Ureter (tissue), 1 donor: ENCODE data around the gene GSTT2. TPM values are rescaled to one million over a fixed set of nuclear protein-coding genes. Genes with fewer than 3 reads are reported as not detected.
"Not testable (repeated sequence)": the region's sequence is repeated elsewhere in the genome, so short reads cannot be mapped to it uniquely, and the experiment has no call there.

ENCODE experiments used
- DNase-seq: peaks from one replicate; pipeline ENCODE4 v3.0.0-alpha.2; 2020; ENCODE audit warnings: low spot score
- total RNA-seq: library from RNA; stranded (reverse); gene quantifications from one replicate; pipeline ENCODE4 v1.2.4, GENCODE V29; 2023
- donor health status: DM: yes; HTN: yes; CAD: no.

GSTT2 gene
- total RNA-seq, 1 donor from 2014 or later, result 7.8 TPM

DNA sequence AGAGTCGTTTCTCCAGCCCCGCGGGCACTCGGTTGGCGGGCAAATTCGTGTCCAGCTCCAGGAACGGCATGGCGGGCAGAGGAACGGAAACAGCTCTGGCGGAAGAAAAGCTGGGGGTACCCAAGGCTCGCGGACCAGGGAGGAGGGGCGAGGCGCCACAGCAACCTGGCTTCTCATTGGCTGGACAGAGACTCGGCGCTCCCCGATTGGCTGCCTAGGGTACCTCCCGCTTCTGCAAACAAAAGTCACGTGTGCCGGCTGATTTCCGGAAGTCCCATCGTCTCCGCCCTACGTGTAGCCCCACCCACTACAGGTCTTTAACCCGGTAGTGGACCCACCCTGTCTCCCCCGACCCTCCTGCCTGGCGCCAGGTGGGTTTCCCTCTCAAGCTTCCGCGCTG, 5.6 kb upstream of the GSTT2 start, which contains the start of gene DDT:
TSS of gene DDT (minus strand) at position 97 of the 400 bp plus-strand sequence. CDS start at position 70, 27 bp downstream.
- not testable (repeated sequence) for DNase-seq

- not testable (repeated sequence) for DNase-seq
These were observed 5.0 kb upstream of the GSTT2 start for GRCh38 chr22:23974836-23975352.

DNA sequence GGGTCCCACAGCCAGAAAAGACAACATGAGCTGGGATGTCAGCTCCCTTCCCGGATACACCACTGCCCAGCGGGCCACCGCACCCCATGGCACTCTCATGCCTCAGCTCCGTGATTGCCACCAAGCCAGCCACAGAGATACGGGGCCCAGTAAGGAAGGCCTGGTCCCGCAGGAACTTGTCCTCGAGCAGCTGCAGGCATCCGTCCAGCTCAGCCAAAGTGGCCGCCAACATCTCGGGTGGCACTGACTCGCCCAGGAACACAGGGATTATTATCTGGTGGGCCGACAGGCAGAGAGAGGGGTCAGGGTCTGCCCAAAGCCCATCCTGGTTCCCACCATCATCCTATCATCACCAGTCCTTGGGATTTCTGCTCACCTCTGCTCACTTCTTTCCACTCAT, 2.6 kb upstream of the GSTT2 start:
- DNase-seq, result not testable (repeated sequence)

DNA sequence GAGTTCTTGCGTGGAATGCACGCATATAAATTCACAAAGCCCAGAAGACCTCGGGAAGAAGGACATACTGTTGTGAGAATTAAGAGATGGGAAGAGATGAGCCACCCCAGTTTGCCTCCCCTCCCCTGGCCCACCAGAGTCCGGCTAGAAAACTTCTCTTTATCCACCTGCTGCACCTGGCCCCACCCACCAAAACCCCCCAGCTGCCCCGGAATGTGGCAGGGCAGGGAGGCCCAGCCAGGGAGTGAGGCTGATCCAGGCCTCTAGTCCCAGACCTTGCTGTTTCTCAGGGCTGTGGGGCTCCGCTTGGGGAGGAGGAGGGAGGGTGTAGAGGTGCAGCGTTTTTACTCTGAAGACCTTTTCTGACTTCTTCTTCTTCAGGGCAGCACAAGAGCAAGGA, 633 bp downstream of the GSTT2 start:
- DNase-seq, result not testable (repeated sequence)

DNA sequence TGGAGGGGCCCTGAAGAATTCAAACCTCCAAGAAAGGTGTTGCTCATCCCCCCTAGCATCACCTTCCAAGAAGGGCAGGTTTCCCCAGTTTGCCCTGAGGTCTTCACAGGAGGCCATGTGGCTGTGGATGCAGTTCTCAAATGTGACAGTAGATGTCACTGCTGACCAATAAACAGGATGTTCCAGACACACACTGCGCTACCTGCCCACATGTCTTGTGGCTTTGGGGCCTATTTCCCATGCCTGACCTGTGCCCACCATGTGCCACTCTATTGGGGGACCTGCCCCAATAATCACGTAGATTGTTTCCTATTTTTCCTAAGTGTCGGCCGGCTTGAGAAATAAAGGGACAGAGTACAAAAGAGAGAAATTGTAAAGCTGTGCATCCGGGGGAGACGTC, 4.5 kb downstream of the GSTT2 start:
- DNase-seq, result peak; percentile 80

GRCh38 chr22:23986089-23986488, 6.2 kb downstream of the GSTT2 start:
- DNase-seq, result not testable (repeated sequence)

DNA sequence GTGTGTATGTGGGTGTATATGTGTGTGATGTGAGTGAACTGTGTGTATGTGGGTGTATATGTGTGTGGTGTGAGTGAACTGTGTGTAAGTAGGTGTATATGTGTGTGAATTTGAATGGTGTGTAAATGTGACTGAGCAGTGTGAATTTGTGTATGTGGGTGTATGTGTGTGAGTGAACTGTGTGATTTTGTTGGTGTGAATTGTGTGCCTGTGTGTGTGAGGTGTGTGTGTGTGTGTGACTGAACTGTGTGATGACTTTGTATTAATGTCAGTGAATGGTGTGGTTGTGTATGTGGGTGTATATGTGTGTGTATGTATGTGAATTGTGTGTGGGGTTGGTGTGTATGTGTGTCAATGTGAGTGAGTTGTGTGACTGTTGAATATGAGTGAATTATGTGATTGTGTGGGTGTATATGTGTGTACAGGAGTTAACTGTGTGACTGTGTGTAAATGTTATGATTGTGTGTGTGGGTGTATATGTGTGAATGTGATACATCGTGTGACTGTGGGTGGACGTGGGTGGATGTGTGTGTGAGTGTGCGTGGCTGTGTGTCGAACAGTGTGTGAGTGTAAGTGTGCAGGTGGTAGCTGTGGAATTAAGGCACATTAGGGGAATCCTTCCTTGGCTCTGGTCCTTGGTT, 6.7 kb downstream of the GSTT2 start:
- DNase-seq, result not testable (repeated sequence)

DNA sequence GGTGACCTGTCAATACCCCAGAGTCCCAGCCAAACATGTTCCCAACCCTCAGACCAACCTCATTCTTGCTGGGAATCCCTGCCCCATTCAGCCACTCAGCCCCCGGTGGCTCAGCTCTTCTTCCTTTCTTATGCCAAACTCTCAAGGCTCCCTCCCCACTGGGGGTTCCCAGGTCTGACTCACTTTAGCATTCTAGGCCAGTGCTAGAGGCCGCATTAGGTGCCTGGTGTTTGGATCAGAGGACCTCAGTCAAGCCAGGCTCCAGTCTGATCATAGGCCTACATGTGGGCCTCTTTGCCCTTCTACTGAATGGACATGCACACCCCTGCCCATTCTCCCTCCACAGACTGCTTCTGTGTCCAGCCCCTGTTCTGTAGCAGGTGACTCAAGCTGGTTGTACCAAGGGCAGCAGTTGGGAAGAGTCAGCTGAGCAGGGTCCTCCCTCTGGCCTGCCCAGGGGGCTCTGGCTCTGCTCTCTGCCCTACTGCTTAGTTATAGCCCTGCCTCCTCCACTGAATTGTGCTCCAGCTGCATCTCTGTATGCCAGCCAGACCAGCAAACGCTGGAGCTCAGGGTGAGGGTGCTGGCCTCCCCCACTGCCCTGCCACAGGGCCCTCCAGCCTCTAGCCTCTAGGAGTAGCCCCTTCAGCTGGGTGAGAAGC, 9.8 kb downstream of the GSTT2 start:
- DNase-seq, result not testable (repeated sequence)

DNA sequence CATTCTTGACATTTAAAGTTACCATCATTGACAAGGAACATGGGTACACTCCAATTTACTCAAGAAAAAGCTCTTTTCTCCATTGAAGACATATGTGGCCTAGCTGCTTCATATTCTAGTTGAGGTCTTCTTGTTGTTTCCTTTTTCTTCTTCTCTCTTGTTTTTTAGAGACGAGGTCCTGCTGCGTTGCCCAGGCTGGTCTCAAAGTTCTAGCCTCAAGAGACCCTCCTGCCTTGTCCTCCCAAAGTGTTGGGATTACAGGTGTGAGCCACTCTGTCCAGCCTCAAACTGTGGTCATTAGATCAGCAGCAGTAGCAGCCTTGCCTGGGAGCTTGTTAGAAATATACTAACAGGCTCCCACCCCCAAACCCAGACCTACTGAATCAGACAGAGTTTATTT, 13.1 kb downstream of the GSTT2 start:
- DNase-seq, result not testable (repeated sequence)

DNA sequence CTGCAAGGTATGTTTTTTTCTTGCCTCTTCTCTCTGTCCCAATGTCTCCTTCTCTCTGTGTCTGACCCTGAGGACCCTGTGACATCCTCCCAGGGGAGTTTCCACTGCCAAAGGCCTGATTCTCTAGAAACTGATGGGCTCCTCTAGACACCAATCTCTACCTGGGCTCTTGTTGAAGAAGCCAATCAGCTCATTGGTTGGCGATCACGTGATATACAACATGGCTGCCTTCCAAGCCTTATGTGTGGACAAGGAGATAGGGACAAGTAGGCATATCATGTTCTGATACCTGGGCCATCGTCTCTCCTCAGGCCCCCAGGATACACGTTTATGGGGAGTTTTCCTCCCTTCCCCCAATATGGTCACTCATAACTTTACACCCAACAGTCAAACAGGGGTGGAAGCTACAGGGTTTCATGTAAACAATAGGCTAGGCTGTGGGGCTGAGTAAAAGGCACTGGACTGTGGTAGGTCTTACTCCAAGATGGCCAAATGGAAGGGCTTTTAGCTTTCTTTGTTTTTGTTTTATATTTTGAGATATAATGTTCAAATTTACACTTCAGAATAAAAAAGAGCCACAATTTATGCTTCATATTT, 13.7 kb downstream of the GSTT2 start:
- not testable (repeated sequence) for DNase-seq

DNA sequence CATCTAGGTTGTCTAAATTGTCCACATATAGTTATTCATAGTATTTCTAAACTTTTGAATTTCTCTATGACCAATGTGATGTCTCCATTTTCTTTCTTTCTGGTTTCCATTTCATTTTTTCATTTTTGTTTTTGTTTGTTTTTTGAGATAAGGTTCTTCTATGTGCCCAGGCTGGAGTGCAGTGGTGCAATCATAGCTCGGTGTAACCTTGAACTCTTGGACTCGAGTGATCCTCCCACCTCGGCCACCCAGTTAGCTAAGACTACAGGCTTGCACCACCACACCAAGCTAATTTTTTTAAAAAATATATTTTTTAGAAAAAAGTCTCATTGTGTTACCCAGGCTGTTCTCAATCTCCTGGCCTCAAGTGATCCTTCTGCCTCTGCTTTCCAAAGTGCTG, 17.2 kb downstream of the GSTT2 start:
- DNase-seq, result no peak

GRCh38 chr22:23999779-24000178, 19.8 kb downstream of the GSTT2 start:
- DNase-seq, result not testable (repeated sequence)

DNA sequence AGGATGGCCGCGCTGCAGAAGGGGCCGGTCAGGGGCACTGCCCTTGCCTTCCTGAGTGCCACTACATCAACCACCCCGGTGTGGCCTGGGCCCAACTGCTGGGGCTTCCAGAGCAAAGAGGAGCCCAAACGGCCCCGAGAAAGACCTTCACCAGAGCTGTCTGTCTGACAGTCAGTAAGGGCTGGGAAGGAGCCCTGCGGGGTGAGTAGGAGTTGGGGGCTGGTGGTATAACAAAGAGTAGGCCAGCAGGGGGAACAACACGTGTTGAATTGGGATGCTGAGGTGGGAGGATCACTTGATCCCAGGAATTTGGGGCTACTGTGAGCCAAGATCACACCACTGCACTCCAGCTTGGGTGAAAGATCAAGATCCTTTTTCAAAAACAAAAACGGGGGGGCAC, 21.4 kb downstream of the GSTT2 start:
- DNase-seq, result no peak

DNA sequence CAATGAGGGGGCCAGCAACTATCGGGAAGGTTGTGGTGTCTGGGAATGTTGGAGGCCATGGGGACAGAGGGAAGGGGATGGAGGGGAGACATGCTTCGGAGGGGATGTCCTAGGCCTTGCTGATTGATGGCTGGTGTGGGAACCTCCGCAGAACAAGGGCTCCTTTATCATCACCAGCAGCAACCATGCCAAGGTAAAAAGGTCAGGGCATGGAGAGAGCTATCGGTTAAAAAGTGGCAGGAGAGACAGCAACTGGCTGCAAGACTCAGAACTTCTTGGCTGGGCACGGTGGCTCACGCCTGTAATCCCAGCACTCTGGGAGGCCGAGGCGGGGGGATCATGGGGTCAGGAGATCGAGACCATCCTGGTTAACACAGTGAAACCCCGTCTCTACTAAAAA, 22.3 kb downstream of the GSTT2 start:
- no peak for DNase-seq

- no peak for DNase-seq
These were observed 22.9 kb downstream of the GSTT2 start for GRCh38 chr22:24002851-24003250.

- DNase-seq, result no peak
These were observed 24.0 kb downstream of the GSTT2 start for GRCh38 chr22:24003887-24004286.

DNA sequence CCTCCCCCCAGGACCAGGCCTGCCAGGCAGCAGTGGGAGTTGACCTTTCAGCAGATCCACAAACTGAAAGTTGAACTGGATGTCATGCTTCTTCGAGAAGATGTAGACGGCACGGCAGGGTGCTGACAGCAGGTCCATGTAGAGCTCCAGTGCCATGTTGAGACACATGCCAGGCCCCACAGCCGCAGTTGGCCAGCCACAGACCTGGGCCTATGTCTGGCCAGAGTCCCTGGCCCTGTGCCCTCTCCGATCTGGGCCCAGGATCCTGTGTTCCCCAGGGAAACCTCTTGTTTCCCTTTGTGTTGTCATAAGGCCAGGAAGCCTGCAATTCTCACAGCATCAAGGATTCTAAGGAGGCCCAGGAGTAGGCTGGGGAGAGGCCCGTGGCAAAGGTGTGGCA, 25.3 kb downstream of the GSTT2 start, which contains the start of gene GSTT4:
TSS of gene GSTT4 (minus strand) at position 253 of the 400 bp plus-strand sequence. CDS start at position 156, 97 bp downstream.
- no peak for DNase-seq

DNA sequence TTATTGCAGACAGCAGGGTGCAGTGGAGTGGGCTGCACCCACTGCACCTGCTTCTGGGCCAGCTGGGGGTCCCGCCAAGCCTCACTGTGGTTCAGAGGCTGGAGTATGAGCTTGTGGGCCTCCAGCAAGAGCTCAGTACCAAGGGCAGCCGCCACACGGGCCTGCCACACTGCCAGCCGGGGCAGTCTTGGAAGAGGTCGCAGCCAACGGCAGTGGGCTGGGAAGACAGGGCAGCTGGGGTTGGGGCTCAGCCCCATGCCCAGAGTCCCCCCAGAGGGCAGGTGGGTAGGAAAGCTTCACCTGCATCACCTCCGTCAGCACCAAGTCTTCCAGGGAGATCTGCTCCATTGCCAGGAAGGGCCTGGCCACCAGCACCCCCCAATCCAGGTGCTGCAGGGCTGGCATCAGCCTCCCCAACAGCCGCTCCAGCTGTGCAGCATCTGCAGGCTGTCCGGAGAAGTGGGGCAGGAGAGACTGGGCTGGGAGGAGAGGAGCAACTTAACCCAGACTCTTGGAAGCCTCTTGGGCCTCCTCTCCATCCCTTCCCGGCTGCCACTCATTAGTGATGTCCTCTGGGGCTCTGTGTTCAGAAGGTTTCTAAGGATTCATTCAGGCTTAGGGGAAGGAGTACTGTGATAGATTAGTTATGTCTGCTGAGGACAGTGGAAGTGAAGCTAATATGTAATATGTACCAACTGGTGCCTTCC, 26.4 kb downstream of the GSTT2 start:
- no peak for DNase-seq

DNA sequence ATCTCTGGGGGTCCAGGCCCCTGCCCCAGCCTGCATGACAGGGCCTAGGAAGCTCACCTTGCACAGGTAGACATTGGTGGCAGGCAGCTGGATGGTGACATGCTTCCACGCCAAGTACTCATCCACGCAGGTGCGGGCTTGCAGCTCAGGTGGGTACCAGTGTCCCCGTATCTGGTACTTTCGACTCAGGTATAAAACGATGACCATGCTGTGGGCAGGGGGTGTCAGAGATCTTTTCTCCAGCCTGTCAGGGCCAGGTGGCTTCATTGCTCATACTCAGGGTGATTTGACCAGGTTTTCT, 26.9 kb downstream of the GSTT2 start:
- no peak for DNase-seq

- DNase-seq, result no peak
These were observed 27.5 kb downstream of the GSTT2 start for GRCh38 chr22:24007253-24008021.

GRCh38 chr22:24008022-24008283, 28.0 kb downstream of the GSTT2 start:
- DNase-seq, result no peak
